Activated T-cell treated with anti-CD3 and anti-CD28 coated beads, Interleukin-2, amount 50 U/mL, for 72 hours (primary cell): Measurements from ENCODE around the gene CAMTA1. TPM values are rescaled to one million over a fixed set of nuclear protein-coding genes. Genes with fewer than 3 reads are reported as not detected.
A peak's percentile ranks its signal among the peaks of the same experiment; 100 is the strongest.

Experiments used
- ATAC-seq, 2 donors: fragments of 150-1000 bp; cut with Tn5 transposase; replicated peaks in 1 of 2; 2 replicates each; pipeline ENCODE4 v1.10.0; 2021; ENCODE audit warnings: moderate library complexity in 2 of 2, mild to moderate bottlenecking in 1 of 2
- DNase-seq, 2 donors: peaks; one replicate each; pipeline ENCODE4 v3.0.0; 2021 to 2022; ENCODE audit warnings: mixed read lengths in 1 of 2
- H3K27ac Mint-ChIP-seq: one replicate; pipeline ENCODE4 v1.8.0; 2022; ENCODE audit warnings: mild to moderate bottlenecking, moderate library complexity, mixed read lengths
- H3K27me3 Mint-ChIP-seq: one replicate; pipeline ENCODE4 v1.8.0; 2022; ENCODE audit warnings: low read depth, mixed read lengths
- H3K36me3 Mint-ChIP-seq, 2 donors: one replicate each; pipeline ENCODE4 v1.8.0; 2022; ENCODE audit warnings: mixed read lengths in 2 of 2, mild to moderate bottlenecking in 1 of 2; ENCODE audit not compliant: insufficient read depth in 2 of 2
- H3K4me1 Mint-ChIP-seq: one replicate; pipeline ENCODE4 v1.8.0; 2022; ENCODE audit warnings: low read depth, mixed read lengths
- H3K4me3 Mint-ChIP-seq, 2 donors: one replicate each; pipeline ENCODE4 v1.8.0; 2022; ENCODE audit warnings: mild to moderate bottlenecking in 2 of 2, mixed read lengths in 2 of 2, moderate library complexity in 2 of 2
- H3K9me3 Mint-ChIP-seq, 2 donors: one replicate each; pipeline ENCODE4 v1.8.0; 2022; ENCODE audit warnings: mixed read lengths in 2 of 2
- total RNA-seq, 2 donors: library from RNA; stranded (reverse); gene quantifications; one replicate each; pipeline ENCODE4 v1.2.3, GENCODE V29; 2022

Gene CAMTA1
- total RNA-seq, 2 donors from 2014 or later, result 47.8 to 63.3 TPM

DNA sequence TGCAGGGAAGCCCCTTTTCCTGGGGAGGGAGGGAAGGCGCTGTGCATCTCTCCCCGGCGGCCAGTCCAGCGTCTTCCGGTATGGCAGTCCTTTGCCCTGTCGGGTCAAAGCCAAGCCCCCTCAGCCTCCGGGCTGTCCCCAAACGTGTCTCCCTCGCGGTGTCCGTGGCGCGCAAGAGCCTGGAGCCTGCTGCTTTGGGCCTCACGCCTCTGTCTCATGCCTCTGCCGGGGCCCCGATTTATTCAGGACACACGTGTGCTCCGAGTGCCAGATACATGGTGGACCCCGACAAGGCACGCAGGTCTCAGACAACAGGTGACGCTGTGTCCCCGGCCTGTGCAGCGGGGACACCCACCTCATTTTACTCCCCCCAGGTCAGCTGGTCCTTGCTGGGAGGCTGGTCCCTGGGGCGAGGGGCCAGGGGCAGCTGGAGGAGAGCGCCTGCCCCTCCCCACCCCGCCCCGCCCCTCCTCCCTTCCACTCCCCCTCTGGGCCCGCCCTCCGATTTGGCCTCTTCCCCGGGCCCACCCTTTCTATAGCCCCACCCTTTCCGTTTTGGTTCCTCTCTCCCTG, 176.7 kb downstream of the CAMTA1 start:
- H3K27me3 Mint-ChIP-seq, result peaks cover 18% of the 10 kb centered on the region
- peak overlapping the region; percentile 55 for H3K27ac Mint-ChIP-seq
- H3K4me3 Mint-ChIP-seq, result peak overlapping the region; percentile 80 to 88
- no peaks in the 10 kb centered on the region for H3K36me3 Mint-ChIP-seq
- peak in 1 of 2 donors; percentile 5 for DNase-seq
- ATAC-seq, result peak; percentile 49
- no peaks in the 10 kb centered on the region for H3K9me3 Mint-ChIP-seq
- peaks cover 12% of the 10 kb centered on the region for H3K4me1 Mint-ChIP-seq

DNA sequence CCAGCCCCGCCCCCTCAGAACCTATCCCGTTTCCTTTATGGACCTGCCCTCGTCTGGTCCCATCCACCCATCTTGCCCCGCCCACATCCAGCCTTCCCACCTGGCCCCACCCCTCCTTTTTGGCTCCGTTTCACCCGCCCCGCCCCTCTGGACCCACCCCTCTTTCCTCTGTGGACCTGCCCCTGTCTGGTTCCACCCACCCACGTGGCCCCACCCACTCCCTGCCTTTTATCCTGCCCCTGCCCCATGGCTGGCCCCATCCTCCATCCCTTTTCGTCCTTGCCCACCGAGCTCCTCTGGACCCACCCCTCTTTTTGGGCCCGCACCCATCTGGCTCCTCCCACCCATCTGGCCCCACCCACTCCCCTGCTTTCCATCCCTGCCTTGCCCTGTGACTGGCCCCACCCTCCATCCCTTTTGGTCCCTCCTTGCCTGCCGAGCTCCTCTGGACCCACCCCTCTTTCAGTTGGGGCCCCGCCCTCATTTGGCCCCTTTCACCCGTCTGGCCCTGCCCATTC, 177.3 kb downstream of the CAMTA1 start:
- peak; percentile 73 to 76 for ATAC-seq
- DNase-seq, result peak; percentile 81 to 87
- H3K4me1 Mint-ChIP-seq, result peaks cover 15% of the 10 kb centered on the region
- H3K27ac Mint-ChIP-seq, result peak overlapping the region; percentile 55
- peak overlapping the region; percentile 80 to 88 for H3K4me3 Mint-ChIP-seq
- no peaks in the 10 kb centered on the region for H3K36me3 Mint-ChIP-seq
- peaks cover 19% of the 10 kb centered on the region for H3K27me3 Mint-ChIP-seq
- no peaks in the 10 kb centered on the region for H3K9me3 Mint-ChIP-seq

DNA sequence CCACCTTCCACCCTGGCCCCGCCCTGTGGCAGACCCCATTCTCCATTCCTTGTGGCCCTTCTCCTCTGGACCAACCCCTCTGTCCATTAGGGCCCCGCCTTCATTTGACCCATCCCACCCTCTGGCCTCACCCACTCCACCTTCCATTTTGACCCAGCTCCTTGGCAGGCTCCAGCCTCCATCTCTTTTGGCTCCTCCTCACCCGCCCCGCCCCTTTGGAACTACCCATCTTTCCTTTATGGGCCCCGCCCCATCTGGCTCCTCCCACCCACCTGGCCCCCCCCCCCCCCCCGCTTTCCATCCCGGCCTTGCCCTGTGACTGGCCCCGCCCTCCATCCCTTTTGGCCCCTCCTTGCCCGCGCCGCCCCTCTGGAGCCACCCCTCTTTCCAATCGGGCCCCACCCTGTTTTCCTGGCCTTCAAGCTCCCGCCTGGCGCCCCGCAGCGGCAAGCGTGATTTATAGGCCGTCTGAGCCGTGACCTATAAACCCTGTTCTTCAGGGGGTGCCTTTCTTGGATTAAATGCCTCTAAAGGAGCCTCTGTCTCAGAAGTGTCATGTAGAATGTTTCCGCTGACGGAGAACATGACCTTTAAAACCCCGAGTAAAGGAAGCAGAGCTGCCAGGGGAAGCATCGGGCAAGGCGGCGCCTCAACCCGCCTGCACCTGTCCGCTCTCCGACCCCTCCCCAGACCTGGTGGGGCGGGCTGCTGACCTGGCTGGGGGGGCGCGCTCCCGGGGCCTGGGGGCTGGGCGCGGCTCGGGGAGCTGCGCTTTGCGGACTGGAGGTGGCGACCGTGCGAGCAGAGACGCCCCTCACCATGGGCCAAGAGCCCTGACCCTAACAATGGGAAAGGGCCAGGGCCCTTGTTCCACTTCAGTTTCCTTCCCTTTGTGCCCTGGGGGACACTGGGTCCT, 178.0 kb downstream of the CAMTA1 start:
- Mint-ChIP-seq H3K27me3 (peaks cover 26% of the 10 kb centered on the region), H3K27ac (peak overlapping the region; percentile 36)

DNA sequence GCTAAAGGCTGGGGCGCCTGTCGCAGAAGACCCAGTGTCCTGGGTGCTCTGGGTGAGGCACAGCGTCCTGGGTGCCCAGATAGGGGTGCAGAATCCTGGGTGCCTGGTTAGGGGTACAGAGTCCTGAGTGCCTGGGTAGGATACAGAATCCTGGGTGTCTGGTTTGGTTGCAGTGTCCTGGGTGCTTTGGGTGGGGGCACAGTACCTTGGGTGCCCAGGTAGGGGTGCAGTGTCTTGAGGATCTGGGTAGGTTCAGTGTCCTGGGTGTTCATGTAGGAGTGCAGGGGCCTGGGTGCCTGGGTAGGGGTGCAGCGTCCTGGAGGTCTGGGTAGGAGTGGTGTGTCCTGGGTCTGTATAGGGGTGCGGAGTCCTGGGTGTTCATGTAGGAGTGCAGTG, 178.7 kb downstream of the CAMTA1 start:
- ATAC-seq (no peak), DNase-seq (peak in 1 of 2 donors; percentile 4)
- Mint-ChIP-seq H3K4me3 (peak overlapping the region in 1 of 2 donors; percentile 29), H3K9me3 (no peaks in the 10 kb centered on the region), H3K27me3 (peaks cover 33% of the 10 kb centered on the region), H3K27ac (no peak overlapping the region), H3K36me3 (no peaks in the 10 kb centered on the region), H3K4me1 (peaks cover 29% of the 10 kb centered on the region)

More for the DNA sequence above, 178.0 kb downstream of the CAMTA1 start:
- DNase-seq, result peak; percentile 82 to 87
- H3K36me3 Mint-ChIP-seq, result no peaks in the 10 kb centered on the region
- no peaks in the 10 kb centered on the region for H3K9me3 Mint-ChIP-seq
- peak; percentile 64 to 68 for ATAC-seq
- peak overlapping the region; percentile 80 to 88 for H3K4me3 Mint-ChIP-seq
- peaks cover 22% of the 10 kb centered on the region for H3K4me1 Mint-ChIP-seq

DNA sequence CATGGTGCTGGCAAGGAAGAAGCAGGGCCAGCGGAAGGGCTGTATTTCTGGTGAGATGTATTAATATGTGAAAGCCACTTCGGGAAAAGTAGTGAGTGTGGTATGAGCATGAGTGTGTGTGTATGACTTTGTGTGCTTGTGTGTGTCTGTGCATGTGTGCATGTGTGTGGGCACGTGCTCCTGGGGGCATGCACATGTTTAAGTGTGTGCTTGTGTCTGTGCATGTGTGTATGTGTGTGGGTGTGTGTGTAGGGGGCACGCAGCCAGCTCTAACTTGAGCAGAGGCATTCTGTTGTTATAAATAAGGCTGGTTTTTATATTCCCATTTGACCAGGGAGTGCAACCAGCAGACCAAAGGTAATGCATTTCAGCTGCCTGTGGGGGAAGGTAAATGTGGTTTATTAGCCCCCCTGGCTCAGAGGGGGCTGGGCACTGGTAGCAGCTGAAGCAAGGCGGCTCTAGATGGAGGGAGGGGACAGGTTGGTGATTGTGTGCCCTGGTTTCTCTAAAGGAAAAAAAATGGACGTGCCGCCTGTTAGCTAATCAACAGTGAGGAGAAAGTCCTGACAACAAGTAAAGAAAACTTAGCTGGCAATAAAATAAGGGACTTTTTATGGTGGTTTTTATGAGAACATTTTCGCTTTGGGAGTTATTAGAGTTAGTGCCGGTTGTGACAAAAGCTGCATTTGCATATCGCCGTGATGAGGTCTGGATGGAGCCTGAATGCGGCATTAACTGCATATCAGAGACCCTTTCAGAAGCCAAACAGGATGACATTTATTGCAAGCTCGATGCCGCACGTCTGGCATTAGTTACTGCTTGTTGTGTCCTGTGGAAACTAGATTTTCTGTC, 180.1 kb downstream of the CAMTA1 start:
- ATAC-seq (no peak), DNase-seq (no peak)
- Mint-ChIP-seq H3K36me3 (no peaks in the 10 kb centered on the region), H3K4me3 (no peak overlapping the region), H3K4me1 (peaks cover 36% of the 10 kb centered on the region), H3K9me3 (no peaks in the 10 kb centered on the region), H3K27me3 (peaks cover 34% of the 10 kb centered on the region), H3K27ac (no peak overlapping the region)

DNA sequence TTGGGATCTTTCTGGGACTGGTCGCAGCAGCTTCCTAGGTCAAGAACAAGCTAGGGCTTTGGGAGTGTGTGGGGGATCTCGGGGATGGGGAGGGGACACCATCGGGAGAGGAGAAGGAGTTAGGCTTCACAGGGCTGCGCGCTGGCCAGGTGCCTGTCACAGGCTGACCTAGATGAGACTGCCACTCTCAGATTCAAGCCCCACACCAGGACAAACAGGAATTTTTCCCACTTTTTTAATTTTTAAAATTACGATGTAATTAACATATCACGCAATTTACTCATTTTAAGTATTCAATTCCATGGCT, 180.6 kb downstream of the CAMTA1 start:
- peaks cover 36% of the 10 kb centered on the region for H3K4me1 Mint-ChIP-seq
- no peaks in the 10 kb centered on the region for H3K36me3 Mint-ChIP-seq
- H3K27ac Mint-ChIP-seq, result no peak overlapping the region
- no peak overlapping the region for H3K4me3 Mint-ChIP-seq
- H3K9me3 Mint-ChIP-seq, result no peaks in the 10 kb centered on the region
- DNase-seq (no peak), ATAC-seq (no peak)
- peaks cover 29% of the 10 kb centered on the region for H3K27me3 Mint-ChIP-seq

DNA sequence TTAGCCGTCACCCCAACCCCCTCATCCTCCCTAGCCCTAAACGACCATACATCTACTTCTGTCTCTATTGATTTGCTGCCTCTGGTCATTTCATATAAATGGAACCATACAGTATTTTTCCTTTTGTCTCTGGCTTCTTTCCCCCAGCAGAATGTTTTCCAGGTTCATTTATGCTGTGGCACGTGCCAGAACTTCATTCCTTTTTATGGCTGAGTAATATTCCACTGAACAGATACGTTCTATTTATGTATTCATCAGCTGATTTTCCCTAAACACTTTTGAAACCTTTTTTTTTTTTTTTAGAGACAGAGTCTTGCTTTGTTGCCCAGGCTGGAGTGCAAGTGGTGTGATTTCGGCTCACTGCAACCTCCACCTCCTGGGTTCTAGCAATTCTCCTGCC, 181.1 kb downstream of the CAMTA1 start:
- no peak for DNase-seq
- Mint-ChIP-seq H3K4me3 (no peak overlapping the region), H3K27me3 (peaks cover 25% of the 10 kb centered on the region), H3K27ac (no peak overlapping the region), H3K4me1 (peaks cover 36% of the 10 kb centered on the region), H3K36me3 (no peaks in the 10 kb centered on the region), H3K9me3 (no peaks in the 10 kb centered on the region)
- ATAC-seq, result no peak

DNA sequence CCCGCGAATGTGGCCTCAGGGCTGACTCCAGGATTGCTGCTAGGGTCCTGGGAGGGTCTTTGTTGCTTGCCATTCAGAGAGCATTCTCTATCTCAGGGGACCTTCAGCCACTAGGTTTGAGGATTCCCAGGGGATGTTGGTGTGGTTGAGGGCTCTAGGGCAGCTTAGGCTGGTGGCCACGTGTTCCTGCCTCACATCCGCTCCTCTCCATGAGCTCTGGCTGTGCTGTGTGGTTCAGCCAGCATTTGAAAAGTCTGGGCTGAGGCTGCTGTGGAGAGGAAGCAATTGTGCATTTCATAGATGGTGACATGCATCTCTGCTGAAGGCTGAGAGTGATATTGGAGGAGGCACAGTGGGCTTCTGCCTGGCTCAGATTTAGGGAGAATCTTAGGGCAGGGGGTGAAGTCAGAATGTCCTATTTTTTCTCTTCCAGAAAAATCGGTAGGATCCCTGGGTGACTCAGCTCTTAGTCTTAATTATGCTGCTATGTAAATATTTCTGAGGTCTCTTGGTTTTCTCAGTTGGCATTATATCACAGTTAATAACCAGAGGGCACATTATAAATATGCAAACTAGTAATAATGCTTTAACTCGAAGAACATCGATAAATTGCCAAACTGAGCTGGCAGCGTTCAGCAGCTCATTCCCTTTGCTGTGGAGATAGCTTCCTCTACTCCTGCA, 182.3 kb downstream of the CAMTA1 start:
- DNase-seq, result no peak

DNA sequence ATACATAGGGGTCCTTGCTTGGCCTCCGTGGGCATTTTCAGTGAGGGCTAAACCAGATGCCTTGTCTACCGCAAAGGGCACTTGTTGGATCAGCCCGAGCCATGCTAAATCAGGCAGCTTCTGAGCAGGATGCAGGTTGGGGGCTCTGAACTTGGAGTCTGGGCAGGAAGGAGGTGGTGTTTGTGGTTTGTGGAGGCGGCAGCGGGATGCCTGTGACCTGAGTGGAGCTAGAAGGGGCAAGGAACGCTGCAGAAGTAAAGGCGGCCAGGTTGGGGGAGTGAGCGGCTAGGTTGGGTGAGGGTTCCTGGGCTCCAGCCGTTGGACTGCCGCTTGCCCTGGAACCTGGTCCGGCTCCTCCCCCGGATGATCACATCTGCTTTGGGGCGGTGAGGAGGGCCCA, 183.9 kb downstream of the CAMTA1 start:
- DNase-seq (peak; percentile 18 to 19), ATAC-seq (peak; percentile 44 to 51)
- Mint-ChIP-seq H3K4me1 (peaks cover 24% of the 10 kb centered on the region), H3K27me3 (peaks cover 36% of the 10 kb centered on the region), H3K36me3 (no peaks in the 10 kb centered on the region), H3K9me3 (no peaks in the 10 kb centered on the region), H3K27ac (no peak overlapping the region), H3K4me3 (peak overlapping the region; percentile 14 to 64)

More for the DNA sequence above, 182.3 kb downstream of the CAMTA1 start:
- Mint-ChIP-seq H3K4me1 (peaks cover 33% of the 10 kb centered on the region), H3K36me3 (no peaks in the 10 kb centered on the region), H3K9me3 (no peaks in the 10 kb centered on the region), H3K27ac (no peak overlapping the region), H3K4me3 (no peak overlapping the region), H3K27me3 (peaks cover 29% of the 10 kb centered on the region)
- no peak for ATAC-seq

DNA sequence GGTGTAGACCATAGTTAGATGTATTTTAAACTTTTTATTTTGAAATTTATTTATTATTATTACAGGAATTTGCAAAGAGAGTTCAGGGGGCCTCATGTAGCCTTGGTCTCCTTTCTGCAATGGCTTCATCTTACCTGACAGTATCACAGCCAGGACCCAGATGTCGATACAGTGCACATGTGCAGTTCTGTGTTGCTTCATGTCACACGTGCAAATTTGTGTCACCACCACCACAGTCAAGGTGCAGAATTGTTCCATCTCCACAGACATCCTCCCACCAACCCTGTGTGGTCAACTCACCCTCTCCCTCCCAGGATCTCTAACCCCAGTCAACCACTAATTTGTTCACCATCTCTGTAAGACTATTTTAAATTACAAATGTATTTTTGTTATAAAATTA, 184.5 kb downstream of the CAMTA1 start:
- H3K36me3 Mint-ChIP-seq, result no peaks in the 10 kb centered on the region
- H3K9me3 Mint-ChIP-seq, result no peaks in the 10 kb centered on the region
- no peak overlapping the region for H3K4me3 Mint-ChIP-seq
- peaks cover 32% of the 10 kb centered on the region for H3K27me3 Mint-ChIP-seq
- ATAC-seq, result no peak
- peaks cover 24% of the 10 kb centered on the region for H3K4me1 Mint-ChIP-seq
- DNase-seq, result no peak
- H3K27ac Mint-ChIP-seq, result no peak overlapping the region

DNA sequence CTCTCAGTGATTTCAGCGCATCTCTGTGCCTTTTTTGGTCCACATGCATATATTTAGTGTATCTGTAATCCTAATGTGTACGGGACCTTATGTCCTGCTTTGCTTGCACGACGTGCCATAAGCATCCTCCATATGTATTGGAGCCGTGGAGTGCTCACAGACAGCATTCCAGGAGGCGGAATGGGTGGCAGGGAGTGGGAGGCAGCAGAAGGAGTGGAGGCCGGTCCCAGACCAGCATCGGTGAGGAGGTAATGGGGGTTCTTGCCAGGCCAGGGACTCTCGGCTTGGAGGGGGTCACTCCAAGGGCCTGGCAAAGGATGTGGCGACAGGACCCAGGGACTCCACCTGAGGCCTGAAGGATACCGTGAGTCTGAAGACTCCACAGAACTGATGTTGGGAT, 185.0 kb downstream of the CAMTA1 start:
- ATAC-seq (no peak), DNase-seq (no peak)
- Mint-ChIP-seq H3K27ac (no peak overlapping the region), H3K4me1 (peaks cover 24% of the 10 kb centered on the region), H3K36me3 (no peaks in the 10 kb centered on the region), H3K9me3 (no peaks in the 10 kb centered on the region), H3K4me3 (no peak overlapping the region), H3K27me3 (peaks cover 30% of the 10 kb centered on the region)

DNA sequence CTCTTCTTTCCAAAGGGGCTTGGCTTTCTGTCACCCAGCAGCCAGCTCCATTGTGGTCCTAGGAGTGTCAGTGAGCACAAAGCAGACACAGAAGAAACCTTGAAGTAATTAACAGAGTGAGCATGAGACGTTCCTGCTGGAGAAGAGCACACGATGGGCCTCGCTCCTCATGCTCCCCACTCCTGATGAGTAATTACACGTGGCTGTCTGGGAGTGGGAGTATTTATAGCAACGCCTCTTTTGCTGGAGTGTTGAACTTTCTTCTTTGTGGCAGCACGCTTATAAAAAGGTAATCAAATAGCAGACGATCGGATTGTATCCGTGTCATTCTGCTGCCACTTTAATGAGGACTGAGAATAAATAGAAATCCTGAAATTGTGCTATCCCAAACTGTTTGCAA, 185.8 kb downstream of the CAMTA1 start:
- H3K4me3 Mint-ChIP-seq, result no peak overlapping the region
- H3K9me3 Mint-ChIP-seq, result no peaks in the 10 kb centered on the region
- no peak for DNase-seq
- no peaks in the 10 kb centered on the region for H3K36me3 Mint-ChIP-seq
- ATAC-seq, result no peak
- H3K27me3 Mint-ChIP-seq, result peaks cover 30% of the 10 kb centered on the region
- peaks cover 24% of the 10 kb centered on the region for H3K4me1 Mint-ChIP-seq
- H3K27ac Mint-ChIP-seq, result no peak overlapping the region
